Activated CD8-positive, alpha-beta T cell treated with anti-CD3 and anti-CD28 coated beads for 36 hours (primary cell): ENCODE data around the gene MAP7. TPM values are rescaled to one million over a fixed set of nuclear protein-coding genes. Genes with fewer than 3 reads are reported as not detected.

Source experiments
- ATAC-seq: fragments of 200-7000 bp; cut with Tn5 transposase; one replicate; pipeline ENCODE4 v1.10.0; 2021; ENCODE audit warnings: mild to moderate bottlenecking, moderate library complexity
- CTCF ChIA-PET: fragments of 350-600 bp; sonication (Branson Sonifier 250); formaldehyde crosslinking; loops from one replicate; lab custom pipeline; 2021; ENCODE audit warnings: antibody characterized with exemption; lab: Charles Lee
- POLR2A ChIA-PET: fragments of 350-600 bp; sonication (Branson Sonifier 250); formaldehyde crosslinking; loops from one replicate; lab custom pipeline; 2021; ENCODE audit warnings: antibody characterized with exemption; lab: Charles Lee
- DNase-seq: peaks from one replicate; pipeline ENCODE4 v3.0.0-alpha.2; 2020
- H3K27ac Mint-ChIP-seq: one replicate; pipeline ENCODE4 v1.8.0; 2021; ENCODE audit warnings: mild to moderate bottlenecking, mixed read lengths
- H3K27me3 Mint-ChIP-seq: one replicate; pipeline ENCODE4 v1.8.0; 2021; ENCODE audit warnings: mixed read lengths
- H3K36me3 Mint-ChIP-seq: one replicate; pipeline ENCODE4 v1.8.0; 2021; ENCODE audit warnings: low read depth, mixed read lengths
- H3K4me1 Mint-ChIP-seq: one replicate; pipeline ENCODE4 v1.8.0; 2021; ENCODE audit warnings: low read depth, mixed read lengths
- H3K4me3 Mint-ChIP-seq: one replicate; pipeline ENCODE4 v1.8.0; 2021; ENCODE audit warnings: mild to moderate bottlenecking, moderate library complexity, mixed read lengths
- H3K9me3 Mint-ChIP-seq: one replicate; pipeline ENCODE4 v1.8.0; 2021; ENCODE audit warnings: mixed read lengths
- CTCF ChIP-seq: fragments of 200-600 bp; IDR thresholded peaks from one replicate; pipeline ENCODE4 v1.8.0; 2022; ENCODE audit warnings: antibody characterized with exemption, mild to moderate bottlenecking
- intact Hi-C: fragments of 100-400 bp; cut with micrococcal nuclease; formaldehyde crosslinking; loops from one replicate; pipeline ENCODE4 v1.10.0; 2022
- total RNA-seq, 2 experiments: library from RNA; stranded (reverse); gene quantifications; one replicate each; pipeline ENCODE4 v1.2.3, GENCODE V29; 2021

MAP7 gene
- under 1 TPM; 0.47 to 0.67 TPM for total RNA-seq

GRCh38 chr6:136550330-136551071 is at the start of gene MAP7:
MAP7 (minus strand) TSS chr6:136550422; CDS start chr6:136550408, 14 bp downstream.
- intact Hi-C loops = no loop called here
- no peaks in the 10 kb centered on the region for H3K36me3 Mint-ChIP-seq
- DNase-seq = peak; percentile 70
- peak within 1 kb of the TSS; percentile 61 for H3K4me3 Mint-ChIP-seq
- POLR2A ChIA-PET = no interaction called here
- H3K4me1 Mint-ChIP-seq = peaks cover 5% of the 10 kb centered on the region
- peaks cover 28% of the 10 kb centered on the region for H3K27me3 Mint-ChIP-seq
- TF ChIP-seq CTCF = peak; percentile 100
- peak; percentile 96 for ATAC-seq
- CTCF ChIA-PET = interaction anchor here (0.6 to 1.8 kb wide), 15 partner anchors 10 to 233 kb away, joined by 3 to 12 read pairs (median 4); no protein-coding TSS in a partner anchor
- no peak within 1 kb of the TSS for H3K27ac Mint-ChIP-seq
- no peaks in the 10 kb centered on the region for H3K9me3 Mint-ChIP-seq

DNA sequence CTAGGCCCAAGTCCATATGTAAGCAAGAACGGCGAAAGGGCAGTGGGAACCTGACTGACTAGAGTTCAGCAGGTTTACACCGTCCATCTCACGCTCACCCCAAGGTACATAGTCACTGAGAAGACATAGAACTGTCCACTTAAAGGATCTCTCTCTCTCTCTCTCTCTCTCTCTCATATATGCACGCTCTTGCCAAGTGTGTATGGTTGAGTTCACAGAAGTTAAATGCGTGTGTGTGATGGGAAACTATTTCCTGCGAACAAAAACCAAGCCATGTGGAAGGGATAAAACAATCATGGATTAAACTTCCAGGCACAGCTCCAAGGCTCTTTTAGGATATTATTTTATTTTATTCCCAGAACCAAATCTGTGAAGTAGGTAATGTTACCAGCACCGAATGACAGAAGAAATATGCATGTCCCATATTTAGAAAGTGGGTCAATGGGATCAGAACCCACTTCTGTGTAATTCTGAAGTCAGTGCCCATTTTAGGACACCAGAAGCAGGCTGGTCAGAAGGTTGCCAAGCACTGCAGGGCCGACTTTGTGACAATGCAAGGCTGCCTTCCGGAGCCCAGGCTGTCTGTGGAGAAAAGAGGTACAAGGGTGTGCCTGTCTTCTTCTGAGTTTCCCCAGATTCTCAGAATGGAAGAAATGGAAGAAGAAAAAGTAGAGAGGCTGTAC is 49.2 kb upstream of the MAP7 start:
- no peak for TF ChIP-seq CTCF
- H3K36me3 Mint-ChIP-seq = peaks cover 9% of the 10 kb centered on the region

GRCh38 chr6:136598048-136598447 is 47.8 kb upstream of the MAP7 start:
- Mint-ChIP-seq H3K4me3 (no peak overlapping the region), H3K4me1 (peaks cover 18% of the 10 kb centered on the region), H3K9me3 (no peaks in the 10 kb centered on the region), H3K36me3 (peaks cover 9% of the 10 kb centered on the region), H3K27ac (no peak overlapping the region), H3K27me3 (no peaks in the 10 kb centered on the region)
- ChIA-PET POLR2A (no interaction called here), CTCF (interaction anchor here (1.2 to 1.4 kb wide), 2 partner anchors 9 to 199 kb away, joined by 3 read pairs; no protein-coding TSS in a partner anchor)
- no peak for TF ChIP-seq CTCF
- ATAC-seq = no peak
- no peak for DNase-seq
- intact Hi-C loops = no loop called here

More for the DNA sequence above, 49.2 kb upstream of the MAP7 start:
- ChIA-PET POLR2A (no interaction called here), CTCF (interaction anchor here (1.4 to 2.1 kb wide), 2 partner anchors 8 to 193 kb away, joined by 3 to 5 read pairs; partner anchors contain the start of gene MAP3K5)
- Mint-ChIP-seq H3K9me3 (no peaks in the 10 kb centered on the region), H3K4me3 (no peak overlapping the region), H3K27ac (no peak overlapping the region), H3K27me3 (no peaks in the 10 kb centered on the region), H3K4me1 (peaks cover 4% of the 10 kb centered on the region)
- ATAC-seq (no peak), DNase-seq (no peak)
- intact Hi-C loops = no loop called here

DNA sequence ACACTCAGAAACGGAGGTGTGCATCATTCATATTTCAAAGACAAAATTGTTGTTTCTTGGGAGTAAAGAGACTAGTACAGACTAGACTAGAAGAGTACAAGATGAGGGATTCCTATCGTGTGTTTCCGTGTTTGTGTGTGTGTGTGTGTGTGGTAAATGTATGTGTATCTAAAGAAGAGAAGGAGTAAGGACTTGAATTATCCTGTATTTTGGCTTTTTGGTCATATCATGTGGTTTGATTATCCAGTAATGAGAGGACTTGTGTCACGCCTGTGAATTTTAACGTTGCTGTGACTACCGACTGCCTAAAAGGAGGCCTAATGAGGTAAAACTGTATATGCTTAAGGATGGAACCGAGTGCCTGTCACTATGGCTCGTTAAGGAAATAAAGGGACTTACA is 44.4 kb upstream of the MAP7 start:
- POLR2A ChIA-PET = no interaction called here

More for the DNA sequence above, 44.4 kb upstream of the MAP7 start:
- Mint-ChIP-seq H3K36me3 (peaks cover 28% of the 10 kb centered on the region), H3K27ac (peak overlapping the region; percentile 92), H3K9me3 (peaks cover 5% of the 10 kb centered on the region), H3K27me3 (no peaks in the 10 kb centered on the region), H3K4me1 (peaks cover 24% of the 10 kb centered on the region), H3K4me3 (peak overlapping the region; percentile 56)
- TF ChIP-seq CTCF = no peak
- no peak for DNase-seq
- CTCF ChIA-PET = interaction anchor here (1.2 to 2.1 kb wide), 3 partner anchors 11 to 198 kb away, joined by 3 to 12 read pairs (median 10); partner anchors contain the start of gene MAP3K5
- ATAC-seq = no peak
- intact Hi-C loops = no loop called here
